Activated B cell treated with CpG ODN at 0.5 μM for 24 hours (primary cell): ENCODE data around the gene PHOX2A. TPM values are rescaled to one million over a fixed set of nuclear protein-coding genes. Genes with fewer than 3 reads are reported as not detected.

Source experiments
- ATAC-seq: fragments of 200-7000 bp; cut with Tn5 transposase; one replicate; pipeline ENCODE4 v1.10.0; 2021; ENCODE audit warnings: low read depth, mild to moderate bottlenecking, moderate library complexity
- CTCF ChIA-PET: fragments of 350-600 bp; sonication (Branson Sonifier 250); formaldehyde crosslinking; loops from one replicate; lab custom pipeline; 2021; ENCODE audit warnings: antibody characterized with exemption; lab: Charles Lee
- POLR2A ChIA-PET: fragments of 350-600 bp; sonication (Branson Sonifier 250); formaldehyde crosslinking; loops from one replicate; lab custom pipeline; 2021; ENCODE audit warnings: antibody characterized with exemption; lab: Charles Lee
- DNase-seq: peaks from one replicate; pipeline ENCODE4 v3.0.0; 2022
- H3K27ac Mint-ChIP-seq: one replicate; pipeline ENCODE4 v1.8.0; 2020; ENCODE audit warnings: mixed read lengths
- H3K27me3 Mint-ChIP-seq: one replicate; pipeline ENCODE4 v1.8.0; 2021; ENCODE audit warnings: mixed read lengths
- H3K36me3 Mint-ChIP-seq: one replicate; pipeline ENCODE4 v1.8.0; 2021; ENCODE audit warnings: low read depth, mixed read lengths
- H3K4me1 Mint-ChIP-seq: one replicate; pipeline ENCODE4 v1.8.0; 2021; ENCODE audit warnings: mixed read lengths
- H3K4me3 Mint-ChIP-seq: one replicate; pipeline ENCODE4 v1.8.0; 2020; ENCODE audit warnings: mild to moderate bottlenecking, mixed read lengths
- H3K9me3 Mint-ChIP-seq: one replicate; pipeline ENCODE4 v1.8.0; 2020; ENCODE audit warnings: mixed read lengths
- intact Hi-C: fragments of 100-400 bp; cut with micrococcal nuclease; formaldehyde crosslinking; loops from one replicate; pipeline ENCODE4 v1.15.1; 2024
- total RNA-seq: library from RNA; stranded (reverse); gene quantifications from 2 replicates; pipeline ENCODE4 v1.2.3, GENCODE V29; 2022
- TF ChIP-seq, protein P1 (sequence below): fragments of 200-600 bp; IDR thresholded peaks from one replicate; pipeline ENCODE4 v1.8.0; 2022; ENCODE audit warnings: antibody characterized with exemption, mild to moderate bottlenecking

The PHOX2A gene
- total RNA-seq, 1 donor from 2014 or later = not detected

GRCh38 chr11:72227316-72228228, 16.4 kb downstream of the PHOX2A start:
- H3K27ac Mint-ChIP-seq = no peak overlapping the region
- peaks cover 14% of the 10 kb centered on the region for H3K4me1 Mint-ChIP-seq
- intact Hi-C loops = loop anchor here (10.0 kb wide), 2 partner anchors 587 to 1157 kb away; partner anchors contain the start of gene ATG16L2
- H3K27me3 Mint-ChIP-seq = no peaks in the 10 kb centered on the region
- no peak for ATAC-seq
- no peaks in the 10 kb centered on the region for H3K9me3 Mint-ChIP-seq
- no peak overlapping the region for H3K4me3 Mint-ChIP-seq
- ChIA-PET CTCF (no interaction called here), POLR2A (interaction anchor here (0.5 to 0.7 kb wide), 2 partner anchors 11 to 13 kb away, joined by 3 to 9 read pairs; no protein-coding TSS in a partner anchor)
- TF ChIP-seq, protein P1, sequence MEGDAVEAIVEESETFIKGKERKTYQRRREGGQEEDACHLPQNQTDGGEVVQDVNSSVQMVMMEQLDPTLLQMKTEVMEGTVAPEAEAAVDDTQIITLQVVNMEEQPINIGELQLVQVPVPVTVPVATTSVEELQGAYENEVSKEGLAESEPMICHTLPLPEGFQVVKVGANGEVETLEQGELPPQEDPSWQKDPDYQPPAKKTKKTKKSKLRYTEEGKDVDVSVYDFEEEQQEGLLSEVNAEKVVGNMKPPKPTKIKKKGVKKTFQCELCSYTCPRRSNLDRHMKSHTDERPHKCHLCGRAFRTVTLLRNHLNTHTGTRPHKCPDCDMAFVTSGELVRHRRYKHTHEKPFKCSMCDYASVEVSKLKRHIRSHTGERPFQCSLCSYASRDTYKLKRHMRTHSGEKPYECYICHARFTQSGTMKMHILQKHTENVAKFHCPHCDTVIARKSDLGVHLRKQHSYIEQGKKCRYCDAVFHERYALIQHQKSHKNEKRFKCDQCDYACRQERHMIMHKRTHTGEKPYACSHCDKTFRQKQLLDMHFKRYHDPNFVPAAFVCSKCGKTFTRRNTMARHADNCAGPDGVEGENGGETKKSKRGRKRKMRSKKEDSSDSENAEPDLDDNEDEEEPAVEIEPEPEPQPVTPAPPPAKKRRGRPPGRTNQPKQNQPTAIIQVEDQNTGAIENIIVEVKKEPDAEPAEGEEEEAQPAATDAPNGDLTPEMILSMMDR = no peak
- DNase-seq = no peak
- peaks cover 47% of the 10 kb centered on the region for H3K36me3 Mint-ChIP-seq

DNA sequence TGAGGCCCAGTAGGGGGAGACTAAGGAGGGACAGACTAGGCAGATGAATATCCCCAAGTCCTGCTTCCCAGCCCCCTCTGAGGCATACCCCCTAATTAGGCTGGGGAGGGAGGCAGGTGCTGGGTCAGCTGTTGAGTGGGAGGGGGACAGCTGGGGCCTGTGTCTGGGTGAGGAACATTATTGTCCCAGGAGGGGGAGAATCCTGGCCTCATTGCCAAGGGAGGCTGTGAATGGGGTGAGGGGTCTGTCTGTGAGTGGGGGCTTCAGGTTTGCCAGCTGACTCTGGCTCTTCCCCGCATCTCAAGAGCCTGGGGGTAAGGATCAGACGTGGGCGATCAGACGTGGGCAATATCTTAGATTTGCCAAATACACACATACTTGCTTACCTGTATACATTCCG, 17.3 kb downstream of the PHOX2A start:
- Mint-ChIP-seq H3K27me3 (no peaks in the 10 kb centered on the region), H3K27ac (no peak overlapping the region), H3K36me3 (peaks cover 38% of the 10 kb centered on the region), H3K9me3 (no peaks in the 10 kb centered on the region), H3K4me1 (peaks cover 23% of the 10 kb centered on the region), H3K4me3 (no peak overlapping the region)
- intact Hi-C loops = loop anchor here (10.0 kb wide), 2 partner anchors 588 to 1158 kb away; partner anchors contain the start of gene ATG16L2
- ChIA-PET CTCF (no interaction called here), POLR2A (interaction anchor here (0.5 to 1.9 kb wide), 3 partner anchors 8 to 97 kb away, joined by 7 to 9 read pairs (median 8); no protein-coding TSS in a partner anchor)
- TF ChIP-seq, protein P1 = no peak
- no peak for ATAC-seq
- no peak for DNase-seq

DNA sequence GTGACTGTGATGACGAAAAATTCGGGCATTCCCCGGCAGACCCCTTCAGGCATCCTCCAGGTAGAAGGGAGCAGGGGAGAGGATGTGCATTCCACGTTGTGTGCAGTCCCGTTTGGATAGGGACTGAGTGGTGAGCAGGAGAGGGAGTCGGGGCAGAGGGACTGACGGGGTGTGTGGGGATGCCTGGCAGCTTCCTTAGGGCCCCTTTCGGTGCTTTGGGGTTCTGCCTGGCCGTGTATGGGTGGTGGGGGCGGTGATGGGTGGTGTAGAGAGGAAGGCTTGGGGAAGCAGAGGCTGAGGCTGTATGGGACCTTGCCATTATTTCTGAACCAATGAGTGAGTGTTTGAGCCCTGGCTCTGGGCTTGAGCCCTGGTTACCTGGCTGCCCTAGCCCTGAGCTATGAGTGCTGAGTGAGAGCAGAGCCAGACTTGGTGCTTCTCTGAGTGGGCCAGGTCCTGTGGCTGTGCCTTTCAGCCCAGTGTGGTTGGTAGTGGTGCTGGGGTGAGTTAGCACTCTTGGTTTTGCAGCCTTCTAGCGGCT, 18.5 kb downstream of the PHOX2A start:
- intact Hi-C loops = loop anchor here (2.0 to 10.0 kb wide), 4 partner anchors 13 to 1159 kb away; partner anchors contain the start of genes ATG16L2, RNF121 and XNDC1N
- Mint-ChIP-seq H3K9me3 (no peaks in the 10 kb centered on the region), H3K4me3 (peak overlapping the region; percentile 86), H3K27ac (peak overlapping the region; percentile 88), H3K36me3 (peaks cover 27% of the 10 kb centered on the region), H3K27me3 (no peaks in the 10 kb centered on the region), H3K4me1 (peaks cover 34% of the 10 kb centered on the region)
- no peak for ATAC-seq
- no peak for DNase-seq
- CTCF ChIA-PET = no interaction called here
- POLR2A ChIA-PET = interaction anchor here (0.5 to 4.9 kb wide), 6 partner anchors 9 to 231 kb away, joined by 3 to 28 read pairs (median 6); partner anchors contain the start of gene ANAPC15
- TF ChIP-seq, protein P1 = no peak

DNA sequence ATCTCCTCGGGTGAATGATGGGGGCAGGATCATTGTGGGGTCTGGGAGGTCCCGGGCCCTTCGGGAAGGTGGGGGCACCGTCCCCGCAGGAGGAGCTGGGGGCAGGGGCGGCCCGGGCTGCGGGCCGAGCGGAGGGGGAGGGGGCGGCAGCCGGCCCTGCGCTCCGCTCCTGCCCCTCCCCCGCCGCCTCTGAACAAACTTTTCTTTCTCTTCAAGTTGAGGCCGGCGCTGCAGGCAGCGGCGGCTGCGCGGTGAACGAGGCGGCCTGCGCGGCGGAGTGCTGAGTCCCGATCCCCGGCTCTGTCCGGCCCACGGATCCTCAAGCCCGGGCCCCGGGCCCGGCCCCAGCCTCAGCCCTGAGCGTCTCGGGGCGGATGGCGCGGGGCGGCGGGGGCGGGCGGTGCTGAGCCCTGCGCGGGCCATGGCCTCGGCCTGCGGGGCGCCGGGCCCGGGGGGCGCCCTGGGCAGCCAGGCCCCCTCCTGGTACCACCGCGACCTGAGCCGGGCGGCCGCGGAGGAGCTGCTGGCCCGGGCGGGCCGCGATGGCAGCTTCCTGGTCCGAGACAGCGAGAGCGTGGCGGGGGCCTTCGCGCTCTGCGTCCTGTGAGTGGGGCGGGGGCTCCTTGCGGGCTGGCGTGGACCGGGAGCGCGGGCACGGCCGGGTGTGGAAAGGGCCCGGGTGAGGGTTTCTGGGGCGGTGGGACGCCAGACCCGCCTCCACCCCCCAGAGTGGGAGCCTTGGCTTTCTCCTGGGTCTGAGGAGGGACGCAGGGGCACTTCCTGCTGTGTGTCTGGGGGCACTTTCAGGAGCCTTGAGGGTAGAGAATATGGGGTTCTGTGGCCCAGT, 19.2 kb downstream of the PHOX2A start, which contains the start of gene INPPL1:
Gene INPPL1, plus strand, starts transcription at position 204 of the 847 bp plus-strand sequence. Its CDS starts 218 bp downstream, at position 422.
- Mint-ChIP-seq H3K4me1 (peaks cover 34% of the 10 kb centered on the region), H3K27ac (peak within 1 kb of the TSS; percentile 90), H3K9me3 (no peaks in the 10 kb centered on the region), H3K27me3 (no peaks in the 10 kb centered on the region), H3K36me3 (peaks cover 20% of the 10 kb centered on the region), H3K4me3 (peak within 1 kb of the TSS; percentile 92)
- DNase-seq (peak; percentile 46), ATAC-seq (peak; percentile 2)
- POLR2A ChIA-PET = interaction anchor here (0.5 to 4.9 kb wide), 6 partner anchors 10 to 184 kb away, joined by 3 to 28 read pairs (median 6); partner anchors contain the start of gene ANAPC15
- intact Hi-C loops = loop anchor here (2.0 to 10.0 kb wide), 6 partner anchors 14 to 1160 kb away; partner anchors contain the start of genes ATG16L2, RNF121 and XNDC1N
- CTCF ChIA-PET = no interaction called here
- TF ChIP-seq, protein P1 = no peak
